Neural progenitor cell (in vitro differentiated cells): ENCODE data around the gene CDC42BPA. TPM values are rescaled to one million over a fixed set of nuclear protein-coding genes. Genes with fewer than 3 reads are reported as not detected.

Source experiments
- DNase-seq: peaks from one replicate; pipeline ENCODE4 v3.0.0-alpha.2; 2016; ENCODE audit warnings: low spot score
- H2AFZ ChIP-seq: fragments of 200-600 bp; sonication (generic); replicated peaks from 2 replicates; pipeline ENCODE4 v1.6.1; 2016; ENCODE audit warnings: antibody characterized with exemption
- H3F3A ChIP-seq: fragments of 200-600 bp; sonication (generic); 2 replicates; pipeline ENCODE4 v1.6.1; 2016; ENCODE audit warnings: antibody characterized with exemption, low read depth
- H3K27ac ChIP-seq: fragments of 200-600 bp; sonication (generic); 2 replicates; pipeline ENCODE4 v1.5.1; 2016; ENCODE audit warnings: mild to moderate bottlenecking
- H3K27me3 ChIP-seq: fragments of 200-600 bp; sonication (generic); 2 replicates; pipeline ENCODE4 v1.6.1; 2016; ENCODE audit warnings: mild to moderate bottlenecking, moderate library complexity
- H3K36me3 ChIP-seq: fragments of 200-600 bp; sonication (generic); 2 replicates; pipeline ENCODE4 v1.5.1; 2016
- H3K4me1 ChIP-seq: fragments of 200-600 bp; sonication (generic); 2 replicates; pipeline ENCODE4 v1.6.1; 2016; ENCODE audit warnings: mixed run types
- H3K4me2 ChIP-seq: fragments of 200-600 bp; sonication (generic); 2 replicates; pipeline ENCODE4 v1.6.1; 2016
- H3K4me3 ChIP-seq: fragments of 200-600 bp; sonication (generic); 2 replicates; pipeline ENCODE4 v1.5.1; 2016
- H3K79me2 ChIP-seq: fragments of 200-600 bp; sonication (generic); 2 replicates; pipeline ENCODE4 v1.6.1; 2016; ENCODE audit warnings: low read depth
- H3K9ac ChIP-seq: fragments of 200-600 bp; sonication (generic); 2 replicates; pipeline ENCODE4 v1.6.1; 2016
- H3K9me3 ChIP-seq: fragments of 200-600 bp; sonication (generic); 2 replicates; pipeline ENCODE4 v1.5.1; 2016; ENCODE audit warnings: low read depth
- H4K20me1 ChIP-seq: fragments of 200-600 bp; sonication (generic); 2 replicates; pipeline ENCODE4 v1.6.1; 2016; ENCODE audit warnings: low read depth
- H3K27ac Mint-ChIP-seq: 3 replicates; pipeline ENCODE4 v1.8.0; 2021; ENCODE audit warnings: mixed read lengths
- H3K27me3 Mint-ChIP-seq: 2 replicates; pipeline ENCODE4 v1.8.0; 2022; ENCODE audit warnings: low read depth, mild to moderate bottlenecking, inconsistent platforms, moderate library complexity, mixed read lengths; ENCODE audit not compliant: insufficient read depth
- H3K36me3 Mint-ChIP-seq: 3 replicates; pipeline ENCODE4 v1.8.0; 2021; ENCODE audit warnings: mixed read lengths
- H3K4me1 Mint-ChIP-seq: 3 replicates; pipeline ENCODE4 v1.8.0; 2021; ENCODE audit warnings: mixed read lengths
- H3K4me3 Mint-ChIP-seq: 3 replicates; pipeline ENCODE4 v1.8.0; 2021; ENCODE audit warnings: mild to moderate bottlenecking, moderate library complexity, mixed read lengths
- H3K9me3 Mint-ChIP-seq: 3 replicates; pipeline ENCODE4 v1.8.0; 2020; ENCODE audit warnings: mixed read lengths
- CTCF ChIP-seq: fragments of 200-600 bp; sonication (generic); IDR thresholded peaks from 2 replicates; pipeline ENCODE4 v1.5.1; 2017; ENCODE audit warnings: antibody characterized with exemption, mild to moderate bottlenecking
- EZH2 ChIP-seq: fragments of 200-600 bp; sonication (generic); IDR thresholded peaks from 2 replicates; pipeline ENCODE4 v1.6.1; 2017; ENCODE audit warnings: antibody characterized with exemption, mild to moderate bottlenecking, moderate library complexity
- EZH2phosphoT487 ChIP-seq: fragments of 200-600 bp; sonication (generic); IDR thresholded peaks from 2 replicates; pipeline ENCODE4 v1.6.1; 2017; ENCODE audit warnings: antibody characterized with exemption
- total RNA-seq: library from RNA; depleted of rRNA; stranded (reverse); fragments of >200 nt; gene quantifications from 2 replicates; pipeline ENCODE4 v1.2.3, GENCODE V29; 2015; ENCODE audit warnings: low replicate concordance

CDC42BPA gene
- total RNA-seq, 1 donor from 2014 or later, result 54.7 TPM

- Mint-ChIP-seq H3K4me1 (no peaks in the 10 kb centered on the region), H3K36me3 (peaks cover 13% of the 10 kb centered on the region), H3K4me3 (no peak overlapping the region), H3K27ac (no peak overlapping the region), H3K9me3 (no peaks in the 10 kb centered on the region), H3K27me3 (no peaks in the 10 kb centered on the region)
- no peak overlapping the region for H2AFZ ChIP-seq
- H3K4me2 ChIP-seq, result no peak overlapping the region
- H3K4me3 ChIP-seq, result no peak overlapping the region
- no peaks in the 10 kb centered on the region for H3K4me1 ChIP-seq
- H3K27ac ChIP-seq, result no peak overlapping the region
- H4K20me1 ChIP-seq, result no peaks in the 10 kb centered on the region
- DNase-seq, result no peak
- H3K9me3 ChIP-seq, result no peaks in the 10 kb centered on the region
- TF ChIP-seq EZH2phosphoT487, result no peak
- TF ChIP-seq CTCF, result no peak
- TF ChIP-seq EZH2, result no peak
- H3K79me2 ChIP-seq, result no peaks in the 10 kb centered on the region
- peaks cover 6% of the 10 kb centered on the region for H3K36me3 ChIP-seq
- no peak overlapping the region for H3K9ac ChIP-seq
- no peaks in the 10 kb centered on the region for H3F3A ChIP-seq
- no peaks in the 10 kb centered on the region for H3K27me3 ChIP-seq
These were observed 216.2 kb downstream of the CDC42BPA start for GRCh38 chr1:227102056-227102455.

- Histone ChIP-seq H3K9ac (no peak overlapping the region), H3K27me3 (no peaks in the 10 kb centered on the region), H3F3A (no peaks in the 10 kb centered on the region), H2AFZ (no peak overlapping the region), H3K27ac (no peak overlapping the region), H3K4me3 (no peak overlapping the region), H3K4me2 (no peak overlapping the region), H3K4me1 (no peaks in the 10 kb centered on the region), H3K9me3 (no peaks in the 10 kb centered on the region), H4K20me1 (no peaks in the 10 kb centered on the region), H3K79me2 (no peaks in the 10 kb centered on the region), H3K36me3 (no peaks in the 10 kb centered on the region)
- peaks cover 19% of the 10 kb centered on the region for H3K36me3 Mint-ChIP-seq
- no peaks in the 10 kb centered on the region for H3K27me3 Mint-ChIP-seq
- no peaks in the 10 kb centered on the region for H3K4me1 Mint-ChIP-seq
- H3K4me3 Mint-ChIP-seq, result no peak overlapping the region
- no peak overlapping the region for H3K27ac Mint-ChIP-seq
- no peak for DNase-seq
- TF ChIP-seq EZH2, result no peak
- no peak for TF ChIP-seq CTCF
- no peak for TF ChIP-seq EZH2phosphoT487
- H3K9me3 Mint-ChIP-seq, result no peaks in the 10 kb centered on the region
These were observed 223.9 kb downstream of the CDC42BPA start for GRCh38 chr1:227094249-227094966.

GRCh38 chr1:227093309-227093708 is 225.0 kb downstream of the CDC42BPA start:
- Histone ChIP-seq H3K27me3 (no peaks in the 10 kb centered on the region), H3K9ac (no peak overlapping the region), H3K4me1 (no peaks in the 10 kb centered on the region), H3K4me3 (no peak overlapping the region), H4K20me1 (no peaks in the 10 kb centered on the region), H3K27ac (no peak overlapping the region), H3K36me3 (no peaks in the 10 kb centered on the region), H2AFZ (no peak overlapping the region), H3K4me2 (no peak overlapping the region), H3K9me3 (no peaks in the 10 kb centered on the region), H3F3A (no peaks in the 10 kb centered on the region), H3K79me2 (no peaks in the 10 kb centered on the region)
- peaks cover 21% of the 10 kb centered on the region for H3K36me3 Mint-ChIP-seq
- H3K9me3 Mint-ChIP-seq, result no peaks in the 10 kb centered on the region
- H3K27me3 Mint-ChIP-seq, result no peaks in the 10 kb centered on the region
- no peaks in the 10 kb centered on the region for H3K4me1 Mint-ChIP-seq
- H3K27ac Mint-ChIP-seq, result no peak overlapping the region
- no peak overlapping the region for H3K4me3 Mint-ChIP-seq
- TF ChIP-seq EZH2phosphoT487, result no peak
- DNase-seq, result no peak

- H3K4me1 ChIP-seq, result no peaks in the 10 kb centered on the region
- H3K4me3 ChIP-seq, result no peak overlapping the region
- H3K27ac ChIP-seq, result no peak overlapping the region
- Mint-ChIP-seq H3K4me1 (no peaks in the 10 kb centered on the region), H3K27me3 (no peaks in the 10 kb centered on the region), H3K9me3 (peaks cover under 1% of the 10 kb centered on the region), H3K36me3 (peaks cover 25% of the 10 kb centered on the region), H3K27ac (no peak overlapping the region), H3K4me3 (no peak overlapping the region)
- H3K4me2 ChIP-seq, result no peak overlapping the region
- no peaks in the 10 kb centered on the region for H4K20me1 ChIP-seq
- H3K9ac ChIP-seq, result no peak overlapping the region
- H3K9me3 ChIP-seq, result no peaks in the 10 kb centered on the region
- H3K79me2 ChIP-seq, result no peaks in the 10 kb centered on the region
- no peaks in the 10 kb centered on the region for H3F3A ChIP-seq
- TF ChIP-seq EZH2 (no peak), EZH2phosphoT487 (no peak), CTCF (no peak)
- H2AFZ ChIP-seq, result no peak overlapping the region
- H3K36me3 ChIP-seq, result no peaks in the 10 kb centered on the region
- no peaks in the 10 kb centered on the region for H3K27me3 ChIP-seq
- DNase-seq, result no peak
These were observed 226.2 kb downstream of the CDC42BPA start for GRCh38 chr1:227092069-227092468.
